Skeletal muscle cell (primary cell): ENCODE data around the gene GPC6.
"Not testable (repeated sequence)": the region's sequence is repeated elsewhere in the genome, so short reads cannot be mapped to it uniquely, and the experiment has no call there.

ENCODE experiments used
- DNase-seq: peaks from one replicate; pipeline ENCODE4 v3.0.0-alpha.2; 2010; ENCODE audit warnings: low read depth
- H3K4me3 ChIP-seq: 2 replicates; pipeline ENCODE4 v1.5.1; 2011; ENCODE audit warnings: low read depth, mild to moderate bottlenecking, control low read depth, low read length, moderate library complexity

The GPC6 gene

DNA sequence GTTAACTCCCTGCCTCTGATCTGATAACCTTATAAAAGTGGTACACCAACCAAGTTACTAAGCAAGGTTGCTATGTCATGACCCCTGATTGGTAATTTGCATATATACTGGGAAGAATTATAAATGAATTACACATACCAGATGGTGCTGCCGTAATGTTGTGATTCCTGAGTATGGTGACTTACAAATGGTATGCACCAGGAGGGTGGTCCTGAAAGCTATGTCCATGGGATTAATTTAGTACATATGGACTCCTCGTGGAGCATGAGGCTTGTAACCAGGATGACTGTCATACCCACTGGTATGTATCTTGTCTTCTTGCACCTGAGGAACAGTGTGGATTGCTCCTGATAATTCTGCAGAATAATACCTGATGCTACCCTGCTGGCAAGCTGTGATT is 240.6 kb downstream of the GPC6 start:
- no peak for DNase-seq
- H3K4me3 ChIP-seq: no peak overlapping the region

DNA sequence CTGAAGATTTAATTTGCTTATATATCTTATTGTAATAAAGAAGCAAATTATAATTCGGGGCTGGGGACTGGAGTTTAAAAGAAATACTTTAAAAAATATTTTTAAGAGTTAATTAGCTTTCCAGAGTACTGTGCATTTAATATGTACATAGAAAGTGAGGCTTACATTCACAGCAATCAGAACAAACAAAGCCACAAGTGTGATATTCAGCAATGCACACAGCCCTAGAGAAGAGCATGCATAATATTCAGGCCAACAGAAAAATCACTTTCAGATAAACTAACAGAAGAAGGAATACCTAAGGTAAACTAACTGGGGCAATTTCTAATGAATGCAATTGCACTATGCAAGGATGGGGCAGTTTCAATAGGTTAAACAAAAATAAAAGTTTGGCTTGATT is 241.8 kb downstream of the GPC6 start:
- H3K4me3 ChIP-seq: no peak overlapping the region
- no peak for DNase-seq

DNA sequence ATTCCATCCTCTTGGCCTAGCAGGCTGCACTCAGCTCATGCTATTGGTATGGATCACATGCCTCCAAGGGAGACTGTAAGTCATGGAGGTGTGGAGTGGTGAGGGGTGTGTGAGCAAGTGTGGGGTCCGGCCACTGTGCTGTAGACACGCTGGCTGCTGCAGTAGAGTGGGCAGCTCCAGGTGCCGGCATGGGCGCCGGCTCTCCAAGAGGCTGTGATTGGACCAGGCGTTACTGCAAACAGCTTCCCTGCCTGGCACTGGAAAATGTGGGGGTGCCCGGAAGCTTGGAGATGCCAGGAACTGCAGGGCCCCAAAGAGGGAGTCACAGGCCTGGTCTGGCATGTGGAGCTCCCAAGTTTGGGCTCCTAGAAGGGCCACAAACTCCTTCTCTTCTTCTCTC is 245.7 kb downstream of the GPC6 start:
- H3K4me3 ChIP-seq: no peak overlapping the region
- DNase-seq: no peak

GRCh38 chr13:93472814-93473296 is 246.2 kb downstream of the GPC6 start:
- DNase-seq: no peak
- H3K4me3 ChIP-seq: no peak overlapping the region

GRCh38 chr13:93473441-93474270 is 247.0 kb downstream of the GPC6 start:
- no peak overlapping the region for H3K4me3 ChIP-seq
- DNase-seq: peak; percentile 27

DNA sequence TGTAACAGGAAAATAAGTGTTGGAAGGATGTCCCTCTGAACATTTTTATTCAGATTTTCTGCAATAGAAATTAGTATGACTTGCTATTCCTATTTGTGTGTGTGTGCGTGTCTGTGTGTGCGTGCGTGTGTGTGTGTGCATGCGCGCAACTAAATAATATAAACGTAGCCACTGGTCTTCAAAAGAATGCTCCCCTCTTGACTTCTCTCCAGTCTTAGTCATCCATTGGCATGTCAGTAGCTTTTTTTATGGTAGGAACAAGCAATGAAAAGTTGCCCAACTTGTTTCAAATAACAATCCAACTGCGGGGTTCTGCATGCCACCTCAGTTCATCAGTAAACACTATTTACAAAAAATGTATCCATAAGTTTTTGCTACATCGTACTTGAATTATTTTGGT is 249.6 kb downstream of the GPC6 start:
- peak; percentile 85 for DNase-seq
- H3K4me3 ChIP-seq: no peak overlapping the region

- DNase-seq: no peak
- no peak overlapping the region for H3K4me3 ChIP-seq
Observed at GRCh38 chr13:93477238-93477637, 250.6 kb downstream of the GPC6 start.

GRCh38 chr13:93480553-93481106 is 254.0 kb downstream of the GPC6 start:
- H3K4me3 ChIP-seq: no peak overlapping the region
- no peak for DNase-seq

GRCh38 chr13:93496117-93496516 is 269.5 kb downstream of the GPC6 start:
- not testable (repeated sequence) for DNase-seq, H3K4me3 ChIP-seq

- DNase-seq: no peak
- H3K4me3 ChIP-seq: no peak overlapping the region
Observed at GRCh38 chr13:93496985-93497673, 270.5 kb downstream of the GPC6 start.

GRCh38 chr13:93499991-93500390 is 273.4 kb downstream of the GPC6 start:
- DNase-seq: no peak
- H3K4me3 ChIP-seq: no peak overlapping the region

DNA sequence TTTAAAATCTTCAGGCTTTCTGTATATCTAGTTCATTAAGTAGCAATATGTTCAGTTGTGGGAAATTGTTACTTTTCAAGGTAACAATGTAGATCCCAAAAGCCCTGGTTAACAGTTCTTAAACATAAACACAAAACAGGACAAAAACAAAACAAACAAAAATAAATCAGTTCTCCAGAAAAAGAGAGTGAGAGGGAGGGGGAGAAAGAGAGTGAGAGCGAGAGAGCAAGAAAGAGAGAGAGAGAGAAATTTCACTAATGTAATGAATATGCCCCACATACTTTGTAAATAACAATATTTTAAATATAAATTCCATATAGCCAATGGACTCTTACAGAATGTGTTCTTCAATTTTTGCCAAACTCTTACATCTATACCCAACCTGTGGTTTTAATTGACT is 275.5 kb downstream of the GPC6 start:
- H3K4me3 ChIP-seq: no peak overlapping the region
- no peak for DNase-seq

- no peak overlapping the region for H3K4me3 ChIP-seq
- no peak for DNase-seq
Observed at GRCh38 chr13:93502987-93503615, 276.5 kb downstream of the GPC6 start.

- DNase-seq: no peak
- H3K4me3 ChIP-seq: no peak overlapping the region
Observed at GRCh38 chr13:93505104-93505952, 278.7 kb downstream of the GPC6 start.

- no peak overlapping the region for H3K4me3 ChIP-seq
- DNase-seq: no peak
Observed at GRCh38 chr13:93511011-93511410, 284.4 kb downstream of the GPC6 start.

DNA sequence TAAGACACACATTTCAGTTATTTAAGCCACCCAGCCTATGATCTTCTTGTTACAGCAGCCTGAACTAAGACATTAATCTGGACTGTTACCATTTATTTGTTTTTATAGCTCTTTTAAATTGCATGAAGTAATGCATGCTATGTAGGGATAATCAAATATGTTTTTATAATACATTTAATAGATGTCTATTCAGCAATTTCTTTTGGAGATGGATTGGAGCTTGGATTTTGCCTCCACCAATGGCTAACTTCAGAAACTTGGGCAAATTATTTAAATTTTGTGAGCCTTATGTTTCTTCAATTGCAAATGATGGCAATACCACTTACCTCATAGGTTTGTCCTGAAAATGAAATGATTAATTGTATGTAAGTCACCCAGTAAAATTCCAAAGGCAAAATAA is 288.7 kb downstream of the GPC6 start:
- no peak for DNase-seq
- no peak overlapping the region for H3K4me3 ChIP-seq

DNA sequence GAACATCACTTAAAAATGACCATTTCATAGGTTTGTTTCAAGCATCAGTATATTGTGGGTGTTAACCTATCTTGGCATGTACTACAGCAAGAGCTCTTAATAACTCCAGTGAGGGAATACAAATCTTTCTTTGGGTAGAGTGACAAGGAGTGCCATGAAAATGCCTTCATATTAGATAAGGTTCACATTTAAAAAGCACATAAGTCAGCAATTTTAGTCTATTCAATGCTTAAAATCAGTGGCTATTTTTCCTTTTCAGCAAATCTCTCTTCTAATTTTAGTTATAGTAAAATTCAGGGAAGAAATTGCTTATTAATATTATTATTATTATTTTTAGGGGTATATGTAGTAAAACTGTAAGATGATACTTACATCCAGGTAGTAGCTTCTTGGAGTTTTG is 291.1 kb downstream of the GPC6 start:
- H3K4me3 ChIP-seq: no peak overlapping the region
- no peak for DNase-seq

- DNase-seq: no peak
- H3K4me3 ChIP-seq: no peak overlapping the region
Observed at GRCh38 chr13:93521307-93521706, 294.7 kb downstream of the GPC6 start.

- no peak for DNase-seq
- H3K4me3 ChIP-seq: no peak overlapping the region
Observed at GRCh38 chr13:93522501-93522900, 295.9 kb downstream of the GPC6 start.
